ENCODE results near the gene B4GAT1.

The B4GAT1 gene

GRCh38 chr11:66365711-66366619 lies 18.5 kb upstream of the B4GAT1 start:
- H3K9ac ChIP-seq (ENCODE audit: insufficient read length, low read depth) = no peak overlapping the region
- H3K4me1 ChIP-seq (ENCODE audit: insufficient read depth, insufficient read length) = peaks cover 25% of the 10 kb centered on the region
- H3K9me3 ChIP-seq (ENCODE audit: insufficient read depth, low read length) = no peaks in the 10 kb centered on the region
- H3K36me3 ChIP-seq (ENCODE audit: insufficient read depth, insufficient read length, low read length) = peaks cover 80% of the 10 kb centered on the region
- TF ChIP-seq ZNF274 (IDR thresholded peaks at IDR 0.05; ENCODE audit: low read depth, low read length) (no peak), SUZ12 (IDR thresholded peaks at IDR 0.05; ENCODE audit: extremely low read depth, insufficient read depth, insufficient read length) (no peak), YY1 (IDR thresholded peaks at IDR 0.05; ENCODE audit: insufficient read depth, insufficient read length) (no peak)
- no peak for DNase-seq (ENCODE audit: low read depth, low spot score)
- no peaks in the 10 kb centered on the region for H3K27me3 ChIP-seq (ENCODE audit: insufficient read depth, insufficient read length)
- no peak overlapping the region for H3K4me3 ChIP-seq (ENCODE audit: insufficient read length, low read depth)

- H3K4me3 ChIP-seq (ENCODE audit: insufficient read length, low read depth) = no peak overlapping the region
- peaks cover 80% of the 10 kb centered on the region for H3K36me3 ChIP-seq (ENCODE audit: insufficient read depth, insufficient read length, low read length)
- DNase-seq (ENCODE audit: low read depth, low spot score) = no peak
- TF ChIP-seq ZNF274 (IDR thresholded peaks at IDR 0.05; ENCODE audit: low read depth, low read length) (no peak), SUZ12 (IDR thresholded peaks at IDR 0.05; ENCODE audit: extremely low read depth, insufficient read depth, insufficient read length) (no peak), YY1 (IDR thresholded peaks at IDR 0.05; ENCODE audit: insufficient read depth, insufficient read length) (no peak)
- no peaks in the 10 kb centered on the region for H3K9me3 ChIP-seq (ENCODE audit: insufficient read depth, low read length)
- H3K4me1 ChIP-seq (ENCODE audit: insufficient read depth, insufficient read length) = peaks cover 25% of the 10 kb centered on the region
- no peak overlapping the region for H3K9ac ChIP-seq (ENCODE audit: insufficient read length, low read depth)
- no peaks in the 10 kb centered on the region for H3K27me3 ChIP-seq (ENCODE audit: insufficient read depth, insufficient read length)
These were observed 17.7 kb upstream of the B4GAT1 start for GRCh38 chr11:66365166-66365565.

DNA sequence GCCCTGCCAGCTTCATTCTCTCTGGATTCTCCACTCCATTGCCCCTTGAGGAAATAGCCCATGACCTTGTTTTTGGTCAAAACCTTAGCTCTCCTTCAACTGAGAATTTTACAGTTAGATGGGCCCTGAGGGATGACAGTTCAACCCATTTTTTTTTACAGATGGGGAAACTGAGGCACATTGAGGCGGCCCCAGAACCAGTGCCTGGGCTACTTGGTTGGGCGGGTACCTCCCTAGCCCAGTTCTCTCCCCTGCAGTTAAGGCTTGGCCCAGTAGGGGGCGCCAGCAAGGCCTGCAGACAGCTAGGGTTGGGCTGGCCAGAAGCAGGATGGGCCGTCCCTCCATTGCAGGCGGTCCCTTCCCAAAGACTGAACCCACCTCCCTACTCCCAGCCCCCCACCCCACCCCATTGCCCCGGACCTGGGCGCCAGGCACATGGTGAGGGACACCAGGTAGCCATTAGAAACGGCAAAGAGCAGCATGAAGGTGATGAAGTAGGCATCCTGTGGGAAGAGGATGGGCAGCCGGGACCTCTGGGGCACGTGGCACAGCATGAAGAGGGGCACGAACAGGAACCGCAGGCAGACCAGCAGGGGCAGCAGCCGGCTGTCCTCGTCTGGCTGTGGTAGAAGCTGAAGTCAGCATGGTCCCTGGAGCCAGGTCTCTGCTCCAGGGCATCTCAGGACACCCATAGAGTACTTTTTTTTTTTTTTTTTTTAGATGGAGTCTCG lies 16.5 kb upstream of the B4GAT1 start:
- no peak for TF ChIP-seq YY1 (IDR thresholded peaks at IDR 0.05; ENCODE audit: insufficient read depth, insufficient read length)
- TF ChIP-seq SUZ12 (IDR thresholded peaks at IDR 0.05; ENCODE audit: extremely low read depth, insufficient read depth, insufficient read length) = no peak
- TF ChIP-seq ZNF274 (IDR thresholded peaks at IDR 0.05; ENCODE audit: low read depth, low read length) = no peak
- H3K4me1 ChIP-seq (ENCODE audit: insufficient read depth, insufficient read length) = peaks cover 19% of the 10 kb centered on the region
- no peak overlapping the region for H3K9ac ChIP-seq (ENCODE audit: insufficient read length, low read depth)
- H3K27me3 ChIP-seq (ENCODE audit: insufficient read depth, insufficient read length) = no peaks in the 10 kb centered on the region
- H3K36me3 ChIP-seq (ENCODE audit: insufficient read depth, insufficient read length, low read length) = peaks cover 71% of the 10 kb centered on the region
- no peak overlapping the region for H3K4me3 ChIP-seq (ENCODE audit: insufficient read length, low read depth)
- no peaks in the 10 kb centered on the region for H3K9me3 ChIP-seq (ENCODE audit: insufficient read depth, low read length)
- peak; percentile 71 for DNase-seq (ENCODE audit: low read depth, low spot score)

- Histone ChIP-seq H3K36me3 (ENCODE audit: insufficient read depth, insufficient read length, low read length) (peaks cover 64% of the 10 kb centered on the region), H3K27me3 (ENCODE audit: insufficient read depth, insufficient read length) (no peaks in the 10 kb centered on the region), H3K4me3 (ENCODE audit: insufficient read length, low read depth) (no peak overlapping the region), H3K9ac (ENCODE audit: insufficient read length, low read depth) (no peak overlapping the region), H3K9me3 (ENCODE audit: insufficient read depth, low read length) (no peaks in the 10 kb centered on the region), H3K4me1 (ENCODE audit: insufficient read depth, insufficient read length) (peaks cover 13% of the 10 kb centered on the region)
- DNase-seq (ENCODE audit: low read depth, low spot score) = no peak
- no peak for TF ChIP-seq SUZ12 (IDR thresholded peaks at IDR 0.05; ENCODE audit: extremely low read depth, insufficient read depth, insufficient read length)
- no peak for TF ChIP-seq ZNF274 (IDR thresholded peaks at IDR 0.05; ENCODE audit: low read depth, low read length)
- TF ChIP-seq YY1 (IDR thresholded peaks at IDR 0.05; ENCODE audit: insufficient read depth, insufficient read length) = no peak
These were observed 15.8 kb upstream of the B4GAT1 start for GRCh38 chr11:66363187-66363601.

- TF ChIP-seq SUZ12 (IDR thresholded peaks at IDR 0.05; ENCODE audit: extremely low read depth, insufficient read depth, insufficient read length) (no peak), ZNF274 (IDR thresholded peaks at IDR 0.05; ENCODE audit: low read depth, low read length) (no peak), YY1 (IDR thresholded peaks at IDR 0.05; ENCODE audit: insufficient read depth, insufficient read length) (no peak)
- DNase-seq (ENCODE audit: low read depth, low spot score) = no peak
- Histone ChIP-seq H3K4me1 (ENCODE audit: insufficient read depth, insufficient read length) (peaks cover 10% of the 10 kb centered on the region), H3K27me3 (ENCODE audit: insufficient read depth, insufficient read length) (no peaks in the 10 kb centered on the region), H3K9me3 (ENCODE audit: insufficient read depth, low read length) (no peaks in the 10 kb centered on the region), H3K9ac (ENCODE audit: insufficient read length, low read depth) (no peak overlapping the region), H3K36me3 (ENCODE audit: insufficient read depth, insufficient read length, low read length) (peaks cover 58% of the 10 kb centered on the region), H3K4me3 (ENCODE audit: insufficient read length, low read depth) (no peak overlapping the region)
These were observed 15.2 kb upstream of the B4GAT1 start for GRCh38 chr11:66362481-66363147.

- Histone ChIP-seq H3K27me3 (ENCODE audit: insufficient read depth, insufficient read length) (no peaks in the 10 kb centered on the region), H3K9ac (ENCODE audit: insufficient read length, low read depth) (no peak overlapping the region), H3K4me3 (ENCODE audit: insufficient read length, low read depth) (no peak overlapping the region), H3K4me1 (ENCODE audit: insufficient read depth, insufficient read length) (peaks cover 9% of the 10 kb centered on the region), H3K9me3 (ENCODE audit: insufficient read depth, low read length) (no peaks in the 10 kb centered on the region), H3K36me3 (ENCODE audit: insufficient read depth, insufficient read length, low read length) (peaks cover 48% of the 10 kb centered on the region)
- no peak for TF ChIP-seq ZNF274 (IDR thresholded peaks at IDR 0.05; ENCODE audit: low read depth, low read length)
- no peak for TF ChIP-seq SUZ12 (IDR thresholded peaks at IDR 0.05; ENCODE audit: extremely low read depth, insufficient read depth, insufficient read length)
- no peak for TF ChIP-seq YY1 (IDR thresholded peaks at IDR 0.05; ENCODE audit: insufficient read depth, insufficient read length)
- DNase-seq (ENCODE audit: low read depth, low spot score) = no peak
These were observed 14.1 kb upstream of the B4GAT1 start for GRCh38 chr11:66361502-66361941.

All from NT2/D1 (cell line).